Right lobe of liver (tissue), 6 donors: Measurements from ENCODE around the gene KCNQ4. TPM values are rescaled to one million over a fixed set of nuclear protein-coding genes. Genes with fewer than 3 reads are reported as not detected.
A peak's percentile ranks its signal among the peaks of the same experiment; 100 is the strongest.

Experiments
- ATAC-seq, 4 donors: fragments of 200-7000 bp; cut with Tn5 transposase; one replicate each; pipeline ENCODE4 v1.9.1; 2020; ENCODE audit warnings: mild to moderate bottlenecking in 4 of 4, moderate library complexity in 4 of 4
- DNase-seq, 3 donors: peaks; one replicate each; pipeline ENCODE4 v3.0.0-alpha.2; 2020
- H3K27ac ChIP-seq, 3 donors: fragments of 200-600 bp; one replicate each; pipeline ENCODE4 v1.8.0; 2022
- H3K27me3 ChIP-seq, 2 donors: fragments of 200-600 bp; one replicate each; pipeline ENCODE4 v1.8.0; 2022
- H3K36me3 ChIP-seq, 4 donors: fragments of 200-600 bp; sonication (generic) in 1 of 4; one replicate each; pipeline versions ENCODE4 v1.5.1 to v1.8.0; 2017 to 2022; ENCODE audit warnings: control low read depth in 1 of 4
- H3K4me1 ChIP-seq, 4 donors: fragments of 200-600 bp; sonication (generic) in 1 of 4; one replicate each; pipeline versions ENCODE4 v1.5.1 to v1.8.0; 2017 to 2022; ENCODE audit warnings: control low read depth in 1 of 4
- H3K4me3 ChIP-seq, 3 donors: fragments of 200-600 bp; one replicate each; pipeline ENCODE4 v1.8.0; 2022
- H3K9me3 ChIP-seq, 4 donors: fragments of 200-600 bp; sonication (generic) in 1 of 4; one replicate each; pipeline versions ENCODE4 v1.5.1 to v1.8.0; 2017 to 2022; ENCODE audit warnings: control low read depth in 1 of 4
- POLR2A ChIP-seq: fragments of 450-650 bp; IDR thresholded peaks from one replicate; pipeline ENCODE4 v1.6.1; 2017; ENCODE audit warnings: antibody characterized with exemption, mild to moderate bottlenecking
- WGBS: methylation state at CpG from one replicate; pipeline ENCODE4 v1.1.6; 2018; ENCODE audit warnings: low coverage, low lambda C conversion rate; ENCODE audit not compliant: insufficient coverage; ENCODE audit errors: missing lambda C conversion rate; 5-methylcytosine and 5-hydroxymethylcytosine counted together
- intact Hi-C, 2 donors: fragments of 100-400 bp; cut with DNase I; formaldehyde crosslinking; loops; one replicate each; pipeline versions ENCODE4 v1.11.2 to v1.14.1; 2022
- total RNA-seq, 6 experiments: library from RNA; depleted of rRNA in 2 of 6; stranded (reverse); fragments of >200 nt in 2 of 6; fragmentation: NEBNext Ultra II Directional in 3 of 6; extraction: Animal tissue kit (Norgen Biotek cat#: 25700) in 3 of 6; gene quantifications; one replicate each; pipeline versions ENCODE4 v1.1.0 to v1.2.4, GENCODE V29; 2016 to 2023
- TF ChIP-seq, protein P1 (sequence below), 4 donors: fragments of 200-600 bp in 3 of 4; fragments of 450-650 bp in 1 of 4; IDR thresholded peaks; one replicate each; pipeline versions ENCODE4 v1.5.1 to v1.8.0; 2016 to 2022; ENCODE audit warnings: antibody characterized with exemption in 4 of 4, mild to moderate bottlenecking in 2 of 4
- donor health status: DM: no; HTN: yes; CAD: no.
- donor health status: DM: no; HTN: no; CAD: no.
- donor health status: DM: no; HTN: no; CAD: no.
- donor health status: DM: no; HTN: yes; CAD: no.
- donor health status: DM: no; HTN: yes; CAD: no.

The KCNQ4 gene
- total RNA-seq, 6 experiments from 2014 or later: 0.12 to 0.23 (median 0.15) TPM

DNA sequence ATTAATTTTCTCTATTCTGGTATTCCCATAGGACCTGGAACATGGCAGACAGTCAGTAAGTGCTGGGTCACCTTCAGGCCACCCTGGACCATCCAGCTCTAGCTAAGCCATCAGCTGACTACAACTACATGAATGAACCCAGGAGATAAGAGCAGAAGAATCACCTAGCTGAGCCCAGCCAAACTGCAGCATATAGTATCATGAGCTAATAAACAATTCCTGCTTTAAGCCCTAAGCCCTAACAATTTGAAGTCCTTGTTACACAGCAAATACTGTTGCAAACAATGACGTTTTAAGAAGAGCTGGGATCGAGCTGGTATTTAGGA lies 92.8 kb downstream of the KCNQ4 start:
- Histone ChIP-seq H3K27me3 (no peaks in the 10 kb centered on the region), H3K4me1 (no peaks in the 10 kb centered on the region), H3K27ac (no peak overlapping the region), H3K36me3 (no peaks in the 10 kb centered on the region), H3K4me3 (no peak overlapping the region), H3K9me3 (no peaks in the 10 kb centered on the region)
- DNase-seq: no peak
- intact Hi-C loops: no loop called here
- ATAC-seq: no peak
- TF ChIP-seq, protein P1, sequence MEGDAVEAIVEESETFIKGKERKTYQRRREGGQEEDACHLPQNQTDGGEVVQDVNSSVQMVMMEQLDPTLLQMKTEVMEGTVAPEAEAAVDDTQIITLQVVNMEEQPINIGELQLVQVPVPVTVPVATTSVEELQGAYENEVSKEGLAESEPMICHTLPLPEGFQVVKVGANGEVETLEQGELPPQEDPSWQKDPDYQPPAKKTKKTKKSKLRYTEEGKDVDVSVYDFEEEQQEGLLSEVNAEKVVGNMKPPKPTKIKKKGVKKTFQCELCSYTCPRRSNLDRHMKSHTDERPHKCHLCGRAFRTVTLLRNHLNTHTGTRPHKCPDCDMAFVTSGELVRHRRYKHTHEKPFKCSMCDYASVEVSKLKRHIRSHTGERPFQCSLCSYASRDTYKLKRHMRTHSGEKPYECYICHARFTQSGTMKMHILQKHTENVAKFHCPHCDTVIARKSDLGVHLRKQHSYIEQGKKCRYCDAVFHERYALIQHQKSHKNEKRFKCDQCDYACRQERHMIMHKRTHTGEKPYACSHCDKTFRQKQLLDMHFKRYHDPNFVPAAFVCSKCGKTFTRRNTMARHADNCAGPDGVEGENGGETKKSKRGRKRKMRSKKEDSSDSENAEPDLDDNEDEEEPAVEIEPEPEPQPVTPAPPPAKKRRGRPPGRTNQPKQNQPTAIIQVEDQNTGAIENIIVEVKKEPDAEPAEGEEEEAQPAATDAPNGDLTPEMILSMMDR (IDR thresholded peaks at IDR 0.05): no peak
- TF ChIP-seq POLR2A: no peak
- WGBS: 79% methylated on average over 2 of the region's 2 CpGs

DNA sequence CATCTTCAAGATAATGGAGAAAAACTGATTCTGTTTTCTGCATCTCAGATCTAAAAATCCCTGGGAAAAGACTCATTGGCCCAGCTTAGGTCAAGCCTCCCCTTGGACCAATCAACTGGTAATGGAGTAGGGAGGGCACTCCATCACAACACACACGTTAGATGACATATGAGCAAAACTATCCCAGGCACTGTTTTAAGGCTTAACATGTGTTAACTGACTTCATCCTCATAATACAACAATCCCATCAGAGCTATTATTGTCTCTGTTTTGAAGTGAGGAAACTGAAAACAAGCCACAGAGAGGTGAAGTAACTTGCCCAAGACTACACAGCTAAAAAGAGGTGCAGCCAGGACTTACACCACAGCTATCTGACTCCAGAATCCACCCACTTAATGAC lies 93.3 kb downstream of the KCNQ4 start:
- Histone ChIP-seq H3K9me3 (no peaks in the 10 kb centered on the region), H3K4me1 (no peaks in the 10 kb centered on the region), H3K36me3 (no peaks in the 10 kb centered on the region), H3K27ac (no peak overlapping the region), H3K4me3 (no peak overlapping the region), H3K27me3 (no peaks in the 10 kb centered on the region)
- TF ChIP-seq POLR2A: no peak
- TF ChIP-seq, protein P1 (IDR thresholded peaks at IDR 0.05): no peak
- WGBS: 67% methylated on average over 1 of the region's 1 CpG
- DNase-seq (no peak), ATAC-seq (no peak)
- intact Hi-C loops: no loop called here

DNA sequence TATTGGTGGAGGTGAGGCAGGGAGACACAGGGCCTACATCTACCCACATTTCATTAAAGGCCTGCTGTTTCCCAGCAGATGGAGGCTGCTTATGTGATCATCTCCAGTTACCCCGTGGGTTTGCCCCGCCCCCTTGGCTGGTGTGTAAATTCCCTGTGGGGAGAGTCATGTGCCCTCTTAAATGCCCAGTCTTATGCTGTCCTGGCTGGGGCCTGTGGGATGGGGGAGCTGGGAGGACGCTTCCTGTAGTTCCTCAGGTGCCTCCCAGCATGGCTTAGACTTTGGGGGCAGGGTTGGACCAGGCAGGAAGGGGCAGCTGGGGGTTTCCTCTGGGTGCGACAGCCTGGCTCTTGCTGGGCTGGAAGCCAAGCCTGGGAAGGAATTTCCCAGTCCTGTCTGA lies 94.1 kb downstream of the KCNQ4 start:
- Histone ChIP-seq H3K27me3 (no peaks in the 10 kb centered on the region), H3K9me3 (no peaks in the 10 kb centered on the region), H3K4me1 (no peaks in the 10 kb centered on the region), H3K36me3 (no peaks in the 10 kb centered on the region), H3K4me3 (no peak overlapping the region), H3K27ac (no peak overlapping the region)
- DNase-seq (peak in 1 of 3 donors; percentile 49), ATAC-seq (peak; percentile 28 to 73 (median 44))
- no peak for TF ChIP-seq POLR2A
- TF ChIP-seq, protein P1 (IDR thresholded peaks at IDR 0.05): no peak
- WGBS: 0% methylated on average over 3 of the region's 4 CpGs
- intact Hi-C loops: no loop called here

DNA sequence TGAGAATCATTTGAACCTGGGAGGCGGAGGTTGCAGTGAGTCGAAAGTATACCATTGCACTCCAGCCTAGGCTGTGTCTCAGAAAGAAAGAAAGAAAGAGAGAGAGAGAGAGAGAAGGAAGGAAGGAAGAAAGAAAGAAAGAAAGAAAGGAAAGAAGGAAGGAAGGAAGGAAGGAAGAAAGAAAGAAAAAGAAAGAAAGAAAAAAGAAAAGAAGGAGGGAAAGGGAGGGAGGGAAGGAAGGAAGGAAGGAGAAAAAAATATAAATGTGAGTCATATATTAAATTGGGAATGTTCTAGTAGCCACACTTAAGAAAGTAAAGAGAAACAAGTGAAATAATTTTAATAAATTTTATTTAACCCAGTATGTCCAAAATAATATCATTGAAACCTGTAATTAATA lies 95.3 kb downstream of the KCNQ4 start:
- Histone ChIP-seq H3K4me3 (no peak overlapping the region), H3K27ac (no peak overlapping the region), H3K27me3 (peaks cover 0 to 3% of the 10 kb centered on the region in 2 donors), H3K36me3 (no peaks in the 10 kb centered on the region), H3K9me3 (no peaks in the 10 kb centered on the region), H3K4me1 (peaks cover 0 to 1% (median 0%) of the 10 kb centered on the region in 4 donors)
- no peak for DNase-seq
- TF ChIP-seq, protein P1 (IDR thresholded peaks at IDR 0.05): no peak
- no peak for TF ChIP-seq POLR2A
- ATAC-seq: no peak
- 100% methylated on average over 1 of the region's 2 CpGs for WGBS
- intact Hi-C loops: no loop called here
